DMS53 treated with DMSO at 0.1 percent for 48 hours (cell line): Measurements from ENCODE around the gene MBD6.
"Not testable (repeated sequence)": the region's sequence is repeated elsewhere in the genome, so short reads cannot be mapped to it uniquely, and the experiment has no call there.

Experiments
- DNase-seq: peaks from one replicate; lab custom pipeline; 2025; ENCODE audit not compliant: unreplicated experiment; lab: John Stamatoyannopoulos, UW

Gene MBD6

DNA sequence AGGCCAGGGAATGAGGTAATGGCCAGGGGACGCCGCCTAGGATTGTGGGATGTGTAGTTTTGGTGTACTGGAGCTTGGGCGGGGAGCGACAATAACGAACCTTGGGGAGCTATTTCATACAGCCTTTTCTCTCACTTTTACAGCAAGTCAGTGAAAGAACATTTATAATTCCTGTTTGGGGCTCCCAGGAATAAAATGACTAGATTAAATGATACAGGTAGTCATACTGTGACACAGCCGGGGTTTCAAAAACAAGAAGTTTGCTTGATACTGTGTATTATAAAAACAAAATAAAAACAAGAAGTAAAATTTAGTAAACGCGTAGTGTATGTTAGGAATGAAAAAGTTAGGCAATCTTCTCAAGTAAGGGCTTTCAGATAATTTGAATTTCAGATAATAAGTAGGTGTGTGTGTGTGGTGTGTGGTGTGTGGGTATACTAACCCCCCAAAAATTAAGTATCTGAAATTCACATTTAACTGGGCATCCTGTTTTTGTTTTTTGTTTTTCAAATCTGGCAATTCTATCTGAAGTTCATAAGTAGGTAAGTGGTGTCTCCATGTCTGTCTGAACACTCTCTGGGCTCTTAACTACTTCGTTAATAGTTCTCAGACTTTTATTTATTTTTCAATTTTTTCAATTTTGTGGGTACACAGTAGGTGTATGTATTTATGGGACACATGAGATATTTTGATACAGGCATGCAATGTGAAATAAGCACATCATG, 24.8 kb downstream of the MBD6 start:
- DNase-seq, result no peak

DNA sequence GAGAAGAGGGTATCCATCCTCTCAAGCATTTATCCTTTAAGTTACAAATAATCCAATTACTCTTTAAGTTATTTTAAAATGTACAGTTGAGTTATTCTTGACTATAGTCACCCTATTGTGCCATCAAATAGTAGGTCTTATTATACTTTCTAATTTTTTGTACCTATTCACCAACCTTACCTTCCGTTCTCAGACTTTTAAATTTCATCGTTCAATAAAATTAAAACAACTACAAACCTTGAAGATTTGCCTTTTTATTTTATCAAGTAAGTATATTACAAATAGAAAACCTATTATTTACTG, 25.3 kb downstream of the MBD6 start:
- no peak for DNase-seq

DNA sequence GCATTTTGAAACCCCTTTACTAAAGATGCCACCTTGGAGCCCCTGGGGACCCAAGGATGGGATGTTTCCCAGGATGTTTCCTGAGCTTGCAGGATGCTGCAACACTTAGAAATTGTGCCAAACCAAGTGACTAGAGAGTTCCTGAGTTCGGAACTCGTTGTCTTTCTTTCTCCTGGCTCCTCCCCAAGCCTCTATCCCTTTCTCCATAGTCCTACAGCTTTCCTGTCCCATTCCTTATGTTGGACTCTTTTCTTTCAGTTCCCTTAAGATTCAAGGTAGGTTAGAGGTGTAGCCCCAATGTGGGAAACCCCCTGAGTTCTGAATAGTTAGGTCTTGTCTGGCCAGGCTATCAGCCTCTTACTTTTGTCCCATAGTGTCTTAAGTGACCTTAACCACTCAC, 25.9 kb downstream of the MBD6 start:
- DNase-seq, result no peak

DNA sequence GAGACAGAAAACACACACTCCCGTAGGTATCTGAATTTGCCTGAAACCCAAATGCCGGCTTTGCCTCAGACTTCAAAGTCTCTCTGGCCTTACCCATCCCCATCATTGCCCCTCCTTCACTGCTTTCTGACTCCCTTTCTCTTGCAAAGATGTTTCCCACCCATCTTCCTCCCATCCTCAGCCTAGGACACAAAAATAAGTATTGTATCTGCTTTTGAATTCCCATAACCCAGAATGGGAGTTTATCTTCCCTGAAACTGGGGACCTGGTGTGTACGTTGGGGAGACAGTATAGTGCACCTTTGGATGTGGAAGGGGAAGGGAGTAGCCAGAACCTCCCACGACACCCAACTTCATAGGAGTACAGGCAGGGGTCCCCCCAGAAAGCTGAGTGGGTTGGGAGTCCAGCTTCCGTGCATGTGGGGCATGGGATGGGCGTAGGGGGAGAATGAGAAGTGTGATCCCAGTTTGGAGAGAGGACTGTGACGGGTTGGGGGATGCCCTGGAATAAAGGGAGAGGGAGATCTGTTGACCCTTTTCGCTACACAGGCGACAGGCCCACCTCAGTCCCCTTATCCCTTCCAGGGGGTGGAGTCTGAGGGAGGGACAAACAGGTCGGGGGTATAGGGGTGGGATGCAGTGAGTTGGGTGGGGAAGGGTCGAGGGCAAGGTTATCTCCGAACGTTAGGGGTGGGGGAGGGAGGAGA, 26.7 kb downstream of the MBD6 start:
- DNase-seq, result no peak

DNA sequence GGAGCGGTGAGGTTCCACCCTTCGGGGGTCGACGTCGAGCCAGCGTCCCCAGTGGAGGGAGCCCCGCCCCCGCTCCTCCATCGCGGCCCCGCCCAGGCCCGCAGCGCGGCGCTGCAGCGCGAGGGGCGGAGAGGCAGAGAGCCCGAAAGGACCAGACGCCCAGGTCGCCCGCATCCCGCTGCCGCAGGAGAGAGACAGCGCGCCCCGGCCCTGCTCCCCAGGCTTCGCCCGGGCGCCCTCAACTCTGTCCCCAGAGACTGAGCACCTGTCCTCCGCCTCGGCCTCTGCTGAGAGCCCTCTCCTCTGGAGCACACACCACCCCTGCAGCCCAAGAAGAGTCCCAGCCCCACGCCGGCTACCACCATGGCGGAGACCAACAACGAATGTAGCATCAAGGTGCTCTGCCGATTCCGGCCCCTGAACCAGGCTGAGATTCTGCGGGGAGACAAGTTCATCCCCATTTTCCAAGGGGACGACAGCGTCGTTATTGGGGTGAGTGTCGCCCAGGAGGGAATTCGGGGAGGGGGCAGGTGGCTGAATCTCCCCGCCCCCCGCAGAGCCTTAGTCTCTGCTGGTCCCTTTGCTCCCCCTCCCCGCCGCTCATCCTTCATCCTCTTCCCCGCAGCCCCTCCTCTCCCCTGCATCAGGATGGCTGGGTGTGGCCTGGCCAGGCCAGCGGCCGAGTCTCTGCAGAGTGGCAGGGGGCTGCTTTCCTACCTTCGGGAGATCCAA, 27.5 kb downstream of the MBD6 start, which contains the start of gene KIF5A:
KIF5A (plus strand) TSS at position 136 of the 732 bp plus-strand sequence; CDS start at position 364, 228 bp downstream.
- no peak for DNase-seq

DNA sequence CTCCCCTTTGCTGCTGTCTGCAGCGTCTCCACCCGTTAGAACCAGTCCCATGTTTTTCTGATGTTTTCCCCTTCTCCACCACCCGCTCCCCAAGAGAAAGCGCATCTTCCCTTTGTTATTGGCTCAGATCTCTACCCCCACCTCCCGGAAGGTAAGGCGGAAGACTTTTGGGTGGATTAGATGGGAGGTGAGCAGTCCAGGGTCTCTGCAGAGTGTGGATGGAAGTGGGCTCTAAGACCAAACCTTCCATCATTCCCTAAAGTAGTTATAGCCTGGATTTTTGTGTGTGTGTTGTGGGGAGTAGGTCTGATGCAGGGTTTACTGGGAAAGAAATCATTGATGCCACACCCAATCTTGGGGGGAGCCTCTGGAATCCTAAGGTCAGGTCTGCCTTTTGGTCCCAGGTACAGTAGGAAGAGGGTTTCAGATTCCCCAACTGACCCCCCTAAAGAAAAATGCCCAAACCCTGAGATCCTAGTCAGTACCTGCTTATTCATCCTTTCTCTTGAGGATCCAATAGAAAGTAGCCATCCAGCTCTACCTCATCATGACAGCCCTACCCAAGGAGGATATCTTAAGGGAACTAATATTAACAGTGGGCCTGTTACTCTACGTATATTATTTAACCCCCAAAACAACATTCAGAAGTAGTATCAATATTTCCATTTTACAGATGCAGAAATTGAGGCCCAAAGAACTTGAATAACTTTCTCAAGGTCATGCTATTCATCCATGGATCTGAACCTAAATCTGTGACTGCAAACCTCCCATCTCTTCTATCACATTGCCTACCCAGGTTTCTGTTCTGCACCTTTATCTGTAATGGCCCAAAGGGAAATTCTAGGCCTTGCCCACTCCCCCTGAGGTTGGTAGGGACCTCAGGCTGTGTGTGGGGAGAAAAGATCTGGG, 28.3 kb downstream of the MBD6 start:
- no peak for DNase-seq

DNA sequence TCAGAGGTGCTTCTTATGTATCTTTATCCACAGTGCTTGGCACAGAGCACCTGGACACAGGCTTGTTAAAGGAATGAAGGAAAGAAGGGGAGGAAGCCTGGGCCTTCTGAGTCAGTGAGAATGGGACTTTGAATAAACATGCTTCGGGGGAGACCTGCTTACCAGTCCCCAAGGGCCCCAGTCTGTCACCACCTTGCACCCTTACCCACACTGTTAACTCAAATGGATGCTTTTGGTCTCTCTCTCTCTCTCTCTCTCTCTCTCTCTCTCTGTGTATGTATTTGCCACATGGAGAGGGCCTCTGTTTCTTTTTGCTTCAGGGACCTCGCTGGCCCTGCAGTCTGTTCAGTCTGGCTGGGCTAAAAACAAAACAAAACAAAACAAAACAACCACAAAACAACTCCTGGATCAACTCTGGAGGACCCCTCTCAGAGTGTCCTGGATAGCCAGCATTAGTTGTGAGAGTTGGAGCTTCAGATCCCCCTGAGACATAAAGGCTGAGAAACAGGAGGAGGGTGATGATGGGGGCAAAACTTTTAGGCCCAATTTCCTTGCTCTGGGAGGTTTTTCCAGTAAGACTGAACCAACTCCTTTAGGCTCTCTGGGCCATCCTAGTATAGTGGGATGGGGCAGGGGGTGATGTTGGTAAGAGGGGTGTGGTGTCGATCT, 29.1 kb downstream of the MBD6 start:
- no peak for DNase-seq

DNA sequence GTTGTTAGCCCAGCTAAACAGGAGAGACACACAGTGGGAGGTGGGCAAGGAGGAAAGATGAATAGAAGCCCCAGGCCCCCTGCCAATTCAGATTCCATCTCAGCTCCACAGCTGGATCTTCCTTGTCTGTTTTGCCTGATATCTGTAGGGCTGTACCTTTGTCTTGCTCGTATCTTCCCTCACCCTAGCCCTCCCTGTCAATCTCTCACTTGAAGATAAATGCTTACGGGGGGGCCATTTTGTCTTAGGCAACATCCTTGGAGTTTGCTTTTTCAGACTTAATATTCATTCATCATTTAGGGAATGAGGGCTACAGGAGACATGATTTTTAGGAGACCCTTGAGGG, 29.7 kb downstream of the MBD6 start:
- no peak for DNase-seq

DNA sequence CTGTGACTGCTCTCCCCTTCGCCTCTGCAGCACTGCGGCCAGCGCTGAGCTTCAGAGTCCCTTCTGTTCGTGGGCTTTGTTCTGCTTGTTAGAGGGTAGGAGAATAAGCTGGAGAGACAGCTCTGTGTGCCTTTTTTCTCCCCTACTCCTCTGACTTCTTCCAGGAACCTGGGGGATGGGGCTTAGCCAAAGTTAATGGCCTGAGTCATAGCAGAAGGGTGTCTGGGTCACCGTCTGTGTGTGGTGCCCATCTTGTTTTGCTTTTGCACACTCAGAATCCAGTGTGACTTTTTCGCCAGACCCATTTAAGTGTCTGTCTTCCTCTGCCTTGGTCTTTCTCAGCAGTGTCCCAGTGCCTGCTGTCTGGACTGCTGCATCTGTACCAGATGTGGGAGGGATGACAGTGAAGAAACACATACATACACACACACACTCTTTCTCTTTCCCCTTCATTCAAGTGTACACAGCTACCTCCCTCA, 30.2 kb downstream of the MBD6 start:
- DNase-seq, result no peak

DNA sequence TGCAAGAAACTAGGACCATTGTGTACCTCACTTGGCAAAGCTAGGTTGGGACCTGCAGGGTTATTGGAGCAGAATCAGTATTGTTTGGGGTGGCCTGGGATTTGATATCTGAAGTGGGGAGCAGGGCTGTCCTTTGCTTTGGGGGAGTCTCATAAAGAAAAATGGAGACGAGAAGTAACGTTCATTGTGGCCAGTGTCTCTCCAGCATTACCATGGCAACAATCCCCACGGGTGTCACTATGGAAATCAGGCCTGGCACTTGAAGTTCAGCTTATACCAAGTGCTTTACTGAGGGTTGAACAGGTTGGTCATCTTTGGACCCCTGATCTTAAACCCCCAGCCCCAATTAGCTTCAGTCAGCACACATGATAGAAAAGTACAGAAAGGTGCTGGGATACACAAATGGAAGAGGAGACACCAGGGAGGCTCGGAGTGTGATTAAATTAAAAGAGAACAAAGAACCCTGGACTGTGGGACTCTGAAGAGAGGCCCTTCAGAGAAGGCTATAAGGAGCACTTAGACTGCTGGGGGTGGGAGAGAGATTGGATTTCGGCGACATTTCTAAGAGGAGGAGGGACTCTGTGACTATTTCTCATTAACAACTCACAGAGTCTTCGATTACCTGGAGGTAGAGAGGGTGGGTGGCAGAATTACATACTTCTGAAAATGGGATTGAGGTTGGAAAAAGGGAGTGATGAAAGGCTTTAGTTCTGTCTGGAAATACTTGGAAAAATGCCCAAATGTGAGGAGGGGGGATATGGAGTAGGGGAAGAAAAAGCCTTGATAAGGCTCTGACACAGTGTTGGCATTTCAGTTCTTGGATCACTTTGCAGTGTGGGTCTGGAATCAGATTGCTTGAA, 30.9 kb downstream of the MBD6 start:
- DNase-seq, result no peak

DNA sequence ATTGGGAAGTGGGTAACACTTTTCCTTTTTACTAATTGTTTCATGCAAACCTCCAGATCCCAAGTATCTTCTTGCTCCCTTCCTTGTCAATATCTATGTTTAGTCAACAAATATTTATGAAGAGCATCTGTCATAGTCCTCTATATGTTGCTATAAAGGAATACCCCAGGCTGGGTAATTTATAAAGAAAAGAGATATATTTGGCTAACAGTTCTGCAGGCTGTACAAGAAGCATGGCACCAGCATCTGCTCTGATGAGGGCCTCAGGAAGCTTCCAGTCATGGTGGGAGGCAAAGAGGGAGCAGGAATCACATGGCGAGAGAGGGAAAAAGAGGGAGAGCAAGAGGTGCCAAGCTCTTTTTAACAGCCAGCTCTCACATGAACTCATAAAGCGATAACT, 31.8 kb downstream of the MBD6 start:
- DNase-seq, result no peak

DNA sequence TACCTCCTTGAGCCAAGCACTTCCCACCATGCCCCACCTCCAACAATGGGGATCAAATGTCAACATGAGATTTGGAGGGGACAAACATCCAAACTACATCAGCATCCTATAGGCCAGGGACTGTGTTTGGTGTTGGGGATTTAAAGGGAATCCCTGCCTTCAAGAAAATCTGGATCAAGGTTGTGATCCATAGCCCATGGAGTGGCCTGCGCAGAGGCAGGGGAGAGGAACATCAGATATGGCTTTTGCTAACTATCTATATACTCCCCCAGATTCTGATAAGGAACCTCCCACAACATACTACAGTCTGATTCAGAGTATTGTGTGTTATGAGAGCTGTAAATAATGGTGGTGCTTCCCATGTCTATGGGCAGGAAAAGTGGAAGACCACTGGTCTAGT, 32.3 kb downstream of the MBD6 start:
- DNase-seq, result no peak

DNA sequence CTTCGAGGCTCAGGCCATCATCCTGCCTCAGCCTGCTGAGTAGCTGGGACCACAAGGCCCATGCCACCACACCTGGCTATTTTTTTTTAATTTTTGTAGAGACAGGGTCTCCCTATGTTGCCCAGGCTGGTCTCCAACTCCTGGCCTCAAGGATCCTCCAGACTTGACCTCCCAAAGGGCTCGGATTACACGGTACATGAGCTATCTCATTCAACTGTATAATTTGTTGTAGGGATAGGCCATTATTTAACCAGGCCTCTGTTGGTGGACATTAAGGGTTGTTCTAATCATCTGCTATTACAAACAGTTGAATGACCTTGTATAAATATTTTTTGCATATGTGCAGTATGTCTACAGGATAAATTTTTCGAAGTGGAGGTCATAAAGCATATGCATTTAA, 36.2 kb downstream of the MBD6 start:
- no peak for DNase-seq

DNA sequence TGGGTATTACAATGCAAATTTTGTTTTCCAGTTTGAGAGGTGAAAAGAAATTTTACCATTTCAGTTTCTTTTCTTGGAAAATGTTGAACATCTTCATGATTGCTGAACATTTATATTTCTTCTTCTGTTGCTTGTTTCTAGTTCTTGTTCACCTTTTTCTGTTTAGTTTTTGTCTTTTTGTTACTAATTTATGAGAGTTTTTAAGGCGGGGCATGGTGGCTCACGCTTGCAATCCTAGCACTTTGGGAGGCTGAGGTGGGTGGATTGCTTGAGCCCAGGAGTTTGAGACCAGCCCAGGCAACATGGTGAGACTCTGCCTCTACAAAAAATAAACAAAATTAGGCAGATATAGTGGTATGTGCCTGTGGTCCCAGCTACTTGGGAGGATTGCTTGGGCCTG, 37.9 kb downstream of the MBD6 start:
- no peak for DNase-seq

DNA sequence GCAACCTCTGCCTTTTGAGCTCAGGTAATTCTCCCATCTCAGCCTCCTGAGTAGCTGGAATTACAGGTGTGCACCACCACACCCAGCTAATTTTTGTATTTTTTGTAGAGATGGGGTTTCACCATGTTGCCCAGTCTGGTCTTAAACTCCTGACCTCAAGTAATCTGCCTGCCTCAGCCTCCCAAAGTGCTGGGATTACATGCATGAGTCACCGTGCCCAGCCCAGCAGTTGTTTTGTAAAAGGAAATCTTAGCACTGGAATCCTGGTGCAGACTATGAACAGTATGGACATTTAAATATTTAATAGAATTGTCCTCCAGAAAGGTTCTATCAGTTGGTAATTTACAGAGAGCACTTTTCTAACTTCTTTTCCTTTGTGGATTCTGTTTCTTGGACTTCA, 38.5 kb downstream of the MBD6 start:
- DNase-seq, result not testable (repeated sequence)

DNA sequence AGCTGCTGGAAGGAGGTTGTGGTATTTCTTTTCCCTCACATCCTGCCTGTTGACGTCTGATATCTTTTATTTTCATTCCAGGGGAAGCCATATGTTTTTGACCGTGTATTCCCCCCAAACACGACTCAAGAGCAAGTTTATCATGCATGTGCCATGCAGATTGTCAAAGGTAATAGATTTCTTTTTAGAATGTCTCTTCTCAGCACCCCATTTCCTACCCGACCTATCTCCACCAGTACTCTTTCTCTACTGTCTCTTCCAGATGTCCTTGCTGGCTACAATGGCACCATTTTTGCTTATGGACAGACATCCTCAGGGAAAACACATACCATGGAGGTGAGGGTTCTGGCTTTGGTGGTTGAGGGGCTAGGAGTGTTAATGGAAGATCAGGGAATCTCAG, 40.7 kb downstream of the MBD6 start:
- no peak for DNase-seq

DNA sequence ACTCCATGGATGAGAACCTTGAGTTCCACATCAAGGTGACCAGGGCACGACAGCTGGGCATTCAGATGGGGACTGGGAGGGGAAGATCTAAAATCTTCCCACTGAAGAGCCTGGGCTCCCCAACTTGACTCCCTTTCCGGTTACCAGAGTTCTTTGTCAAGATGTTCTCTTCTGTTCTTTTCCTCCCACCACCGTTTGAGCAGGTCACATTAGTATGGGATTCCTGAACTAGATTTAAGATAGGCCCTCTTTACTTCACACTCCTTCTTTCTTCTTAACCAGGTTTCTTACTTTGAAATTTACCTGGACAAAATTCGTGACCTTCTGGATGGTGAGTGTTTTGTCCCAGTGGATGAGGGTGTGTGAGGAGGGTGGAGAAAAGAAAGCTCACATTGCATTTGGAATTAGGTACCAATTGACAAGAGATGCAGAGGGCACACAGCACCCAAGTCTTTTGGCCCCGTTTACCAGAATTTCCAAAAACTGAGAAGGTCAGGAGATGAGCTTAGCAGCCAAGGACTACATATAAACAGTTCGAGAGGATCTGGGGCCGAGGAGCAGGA, 41.6 kb downstream of the MBD6 start:
- no peak for DNase-seq

DNA sequence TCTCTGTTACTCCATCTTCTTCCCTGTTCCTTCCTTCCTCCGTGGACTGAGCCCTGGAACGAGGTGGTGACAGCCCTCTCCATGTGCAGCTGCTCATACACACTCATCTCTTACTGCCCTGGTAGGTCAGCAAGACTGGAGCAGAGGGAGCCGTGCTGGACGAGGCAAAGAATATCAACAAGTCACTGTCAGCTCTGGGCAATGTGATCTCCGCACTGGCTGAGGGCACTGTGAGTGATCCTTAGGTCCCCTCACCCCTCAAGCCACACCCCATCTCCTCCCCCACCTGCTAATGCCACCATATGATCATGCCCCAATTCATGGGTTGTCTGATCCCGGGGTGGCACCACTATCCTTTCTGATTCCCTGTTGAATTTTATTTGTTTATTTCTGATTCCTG, 46.2 kb downstream of the MBD6 start:
- no peak for DNase-seq

DNA sequence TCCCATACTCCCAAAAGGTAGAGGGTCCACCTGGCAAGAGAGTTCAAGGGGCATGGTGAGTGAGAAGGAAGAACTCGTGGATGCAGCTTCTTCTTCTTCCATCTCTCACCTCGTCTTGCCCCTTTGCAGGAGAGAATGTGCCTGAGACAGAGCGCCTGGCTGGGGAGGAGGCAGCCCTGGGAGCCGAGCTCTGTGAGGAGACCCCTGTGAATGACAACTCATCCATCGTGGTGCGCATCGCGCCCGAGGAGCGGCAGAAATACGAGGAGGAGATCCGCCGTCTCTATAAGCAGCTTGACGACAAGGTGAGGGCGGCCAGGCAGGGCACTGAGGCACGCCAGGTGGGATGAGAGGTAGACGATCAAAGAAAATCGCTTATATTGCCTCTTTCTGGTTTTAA, 47.2 kb downstream of the MBD6 start:
- no peak for DNase-seq
